NCI-H1092 treated with DMSO at 0.1 percent for 48 hours (cell line): ENCODE measurements around the gene TLX2.
"Not testable (repeated sequence)": the region's sequence is repeated elsewhere in the genome, so short reads cannot be mapped to it uniquely, and the experiment has no call there.

Source experiments
- DNase-seq: peaks from one replicate; lab custom pipeline; 2025; lab: John Stamatoyannopoulos, UW

TLX2 gene

GRCh38 chr2:74554820-74555531, 40.7 kb downstream of the TLX2 start:
- DNase-seq, result no peak

GRCh38 chr2:74555610-74556103, 41.4 kb downstream of the TLX2 start:
- DNase-seq, result no peak

- DNase-seq, result no peak
Observed at GRCh38 chr2:74556159-74556558, 41.9 kb downstream of the TLX2 start.

GRCh38 chr2:74556831-74557370, 42.7 kb downstream of the TLX2 start:
- no peak for DNase-seq

DNA sequence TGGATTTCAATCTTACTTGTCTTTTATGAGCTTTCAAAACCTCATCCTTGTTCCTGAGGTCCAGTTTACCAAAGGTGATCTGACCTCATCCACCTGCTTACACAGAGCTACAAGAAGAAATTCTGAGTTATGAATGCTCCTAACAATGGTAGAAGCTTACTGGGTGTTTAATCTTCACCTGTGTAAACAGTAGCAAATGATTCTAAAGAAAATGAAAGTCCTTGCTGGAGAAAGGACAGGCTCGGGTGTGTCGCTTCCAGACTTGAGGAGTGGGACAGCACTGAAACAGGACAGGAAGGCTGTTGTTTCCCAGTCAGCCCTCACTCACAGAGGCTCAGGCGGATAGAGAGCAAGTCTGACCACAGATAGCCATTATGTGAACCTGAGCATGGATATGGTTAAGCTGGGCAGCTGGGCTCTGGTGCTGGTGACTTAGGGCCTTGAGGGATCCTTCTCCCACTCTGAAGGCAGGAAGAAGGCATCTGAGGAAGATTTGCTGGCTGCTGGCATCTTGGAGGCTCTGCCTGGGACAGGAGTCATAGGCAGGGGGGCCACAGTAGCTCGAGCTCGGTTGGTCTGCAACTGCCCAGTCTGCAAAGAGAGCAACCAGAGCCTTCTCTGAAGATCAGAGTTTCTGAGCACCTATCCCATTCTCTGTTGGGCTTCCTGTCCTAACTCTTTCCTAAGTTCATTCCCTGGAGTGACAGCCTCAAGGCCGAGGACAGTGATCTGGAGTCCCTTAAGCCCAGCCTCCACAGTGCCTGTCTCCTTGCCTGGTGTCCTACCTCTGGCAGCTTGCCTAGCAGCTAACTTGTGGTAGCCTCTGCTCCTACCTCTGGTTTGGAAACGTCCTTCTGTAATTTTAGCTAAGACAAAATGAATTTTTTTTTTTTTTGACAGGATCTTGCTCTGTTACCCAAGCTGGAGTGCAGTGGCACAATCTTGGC, 44.3 kb downstream of the TLX2 start:
- no peak for DNase-seq

DNA sequence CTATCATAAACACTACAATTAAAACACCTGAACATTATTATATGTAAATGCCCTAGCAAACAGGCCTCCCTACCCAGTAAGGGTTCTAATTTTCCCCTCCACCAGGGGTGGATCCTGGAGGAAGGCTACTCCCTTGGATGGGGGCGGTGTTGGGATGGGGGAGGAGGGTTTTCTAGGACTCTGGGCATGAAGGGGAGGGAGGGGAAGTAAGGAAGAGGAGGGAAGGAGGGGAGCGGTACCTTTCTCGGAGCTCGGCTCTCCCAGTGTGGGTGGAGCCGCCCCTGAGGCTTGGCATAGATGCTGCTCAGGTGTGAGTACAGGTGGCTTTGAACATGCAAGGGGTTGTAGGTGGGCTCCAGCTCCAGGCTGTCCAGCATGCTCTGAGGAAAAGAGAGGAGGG, 45.7 kb downstream of the TLX2 start:
- no peak for DNase-seq

- no peak for DNase-seq
Observed at GRCh38 chr2:74560591-74560990, 46.3 kb downstream of the TLX2 start.

DNA sequence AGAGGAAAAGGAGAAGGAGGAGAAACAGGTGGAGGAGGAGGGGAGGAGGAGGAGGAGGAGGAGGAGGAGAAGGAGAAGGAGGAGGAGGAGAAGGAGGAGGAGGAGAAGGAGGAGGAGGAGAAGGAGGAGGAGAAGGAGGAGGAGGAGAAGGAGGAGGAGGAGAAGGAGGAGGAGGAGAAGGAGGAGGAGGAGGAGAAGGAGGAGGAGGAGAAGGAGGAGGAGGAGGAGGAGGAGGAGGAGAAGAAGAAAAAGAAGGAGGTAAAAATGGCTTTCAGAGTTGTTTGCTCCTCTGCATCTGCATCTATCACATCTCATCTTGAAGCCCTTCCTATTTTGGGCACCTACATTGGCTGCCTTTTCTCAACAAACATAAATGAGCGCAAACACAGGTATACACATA, 46.8 kb downstream of the TLX2 start:
- DNase-seq, result not testable (repeated sequence)

GRCh38 chr2:74562126-74562775, 48.0 kb downstream of the TLX2 start:
- DNase-seq, result no peak

DNA sequence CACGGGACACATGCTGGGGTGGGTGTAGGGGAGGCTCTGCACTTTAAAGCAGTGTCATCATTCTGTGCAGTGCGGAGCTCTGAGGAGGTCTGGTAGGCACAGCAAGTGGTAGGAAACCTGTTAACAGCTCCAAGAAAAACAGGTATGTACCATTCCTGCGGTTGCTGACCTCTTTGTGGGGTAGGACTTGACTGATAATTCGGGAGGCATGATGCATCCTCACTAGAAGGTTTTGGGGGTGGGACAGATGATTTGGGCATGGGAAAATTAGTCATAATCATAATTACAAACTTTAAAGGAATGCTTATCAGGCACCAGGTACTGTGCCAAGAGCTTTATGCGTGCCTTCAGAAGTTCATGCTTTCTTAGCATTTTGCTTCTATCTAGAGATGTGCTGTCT, 50.0 kb downstream of the TLX2 start:
- no peak for DNase-seq

DNA sequence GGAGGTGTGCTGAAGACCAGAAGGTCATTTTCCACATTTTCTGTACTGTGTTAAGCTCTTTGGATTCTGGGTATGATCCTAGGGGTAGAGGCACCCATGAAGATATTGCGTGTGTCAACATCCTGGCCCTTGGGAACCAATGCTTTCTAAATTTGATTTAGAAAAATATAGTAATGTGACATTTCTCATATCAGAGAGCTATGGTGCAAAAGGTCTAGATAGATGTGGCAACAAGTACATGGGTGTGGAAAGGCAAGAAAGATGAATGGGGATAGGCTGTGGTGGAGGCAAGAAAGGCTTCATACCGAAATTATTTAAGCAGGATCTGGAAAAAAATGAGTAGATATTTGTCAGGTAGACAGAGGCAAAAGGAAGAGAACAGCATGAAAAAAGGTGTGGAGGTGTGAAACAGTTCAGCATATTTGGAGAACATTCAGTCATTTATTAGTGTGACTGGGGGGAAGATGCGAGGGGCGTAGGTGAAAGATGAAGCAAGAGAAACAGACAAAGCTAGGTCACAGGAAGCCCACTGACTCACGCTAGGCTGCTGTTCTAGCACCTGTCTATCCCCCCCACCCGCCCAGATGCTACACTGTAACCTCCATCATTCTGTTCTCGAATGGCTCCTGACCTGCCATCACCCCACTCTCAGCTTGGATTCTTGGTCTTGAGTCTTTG, 52.0 kb downstream of the TLX2 start:
- DNase-seq, result no peak

DNA sequence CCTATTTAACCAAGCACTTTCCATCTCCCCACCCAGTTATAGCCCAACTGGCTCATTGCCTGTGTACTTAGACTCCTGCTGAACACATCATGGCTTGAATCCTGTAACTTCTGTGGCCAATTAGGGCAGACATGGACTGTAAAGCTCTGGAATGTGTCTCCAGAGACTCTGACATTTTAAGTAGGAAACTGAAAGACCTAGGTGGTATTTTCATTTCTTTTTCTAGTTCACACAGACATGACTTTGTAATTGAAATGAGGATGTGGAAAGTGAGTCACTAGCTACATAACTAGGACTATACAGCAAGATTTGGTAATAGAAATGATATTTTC, 52.5 kb downstream of the TLX2 start:
- DNase-seq, result no peak
